PFSK-1 (cell line): Measurements from ENCODE around the gene MAST4.

Experiments
- FOXP2 ChIP-seq: optimal IDR thresholded peaks from 2 replicates; pipeline ENCODE3; 2011; ENCODE audit warnings: borderline replicate concordance, control low read depth, inconsistent platforms; ENCODE audit not compliant: insufficient read depth; ENCODE audit errors: extremely low read length, extremely low read depth
- POLR2AphosphoS5 ChIP-seq: IDR thresholded peaks from 2 replicates; pipeline ENCODE4 v1.6.1; 2012; ENCODE audit warnings: low read depth, mild to moderate bottlenecking, control low read depth, low read length, moderate library complexity
- SIN3A ChIP-seq: IDR thresholded peaks from 2 replicates; pipeline ENCODE4 v1.6.1; 2012; ENCODE audit warnings: mild to moderate bottlenecking, low read length, moderate library complexity, borderline replicate concordance; ENCODE audit not compliant: insufficient read depth
- TAF1 ChIP-seq: IDR thresholded peaks from 2 replicates; pipeline ENCODE4 v1.6.1; 2012; ENCODE audit warnings: low read length, control low read depth, borderline replicate concordance; ENCODE audit not compliant: insufficient read depth
- TF ChIP-seq, protein P1 (sequence below), 2 experiments: IDR thresholded peaks; 2 replicates each; pipeline versions ENCODE4 v1.6.1 to v1.8.0; 2011 to 2012; ENCODE audit warnings: low read depth in 2 of 2, low read length in 2 of 2, control low read depth in 1 of 2, inconsistent platforms in 1 of 2, mild to moderate bottlenecking in 1 of 2, moderate library complexity in 1 of 2; ENCODE audit not compliant: insufficient read depth in 1 of 2

Gene MAST4

DNA sequence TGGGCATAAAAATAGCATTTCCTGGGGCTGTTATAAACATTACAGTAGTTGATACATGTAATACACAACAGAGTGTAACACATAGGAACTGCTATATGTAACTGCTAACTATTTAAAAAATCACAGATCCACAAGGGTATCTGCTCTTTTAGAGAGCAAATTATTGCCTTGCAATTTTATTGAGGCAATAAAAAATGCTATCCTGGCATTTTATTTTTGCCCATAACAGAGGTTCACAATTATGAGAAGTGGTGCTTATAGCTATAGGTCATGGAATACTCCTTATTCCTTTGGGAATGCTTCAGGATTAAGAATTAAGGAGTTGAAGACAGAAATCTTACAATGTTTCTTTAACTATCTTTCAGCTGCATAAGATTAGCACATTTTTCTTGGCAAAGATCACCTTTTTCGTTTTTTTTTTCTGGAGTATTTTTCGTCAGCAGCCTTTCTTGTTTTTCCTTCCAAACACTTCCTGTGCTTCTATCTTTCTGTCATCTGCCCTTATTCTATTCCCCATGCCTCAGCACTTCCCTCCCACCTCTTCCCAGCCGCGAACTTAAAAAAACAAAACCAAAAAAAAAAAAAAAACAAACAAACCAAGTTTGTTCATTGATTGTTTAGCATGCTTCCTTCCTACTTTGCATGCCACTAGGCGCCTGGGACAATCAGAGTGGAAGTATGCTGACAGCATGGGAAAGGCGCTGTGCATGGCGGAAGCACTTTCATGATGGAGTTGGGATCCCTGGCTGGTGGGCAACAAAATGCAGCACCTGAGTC is 264.2 kb downstream of the MAST4 start:
- TF ChIP-seq FOXP2 = peak; percentile 83
- TF ChIP-seq SIN3A = peak; percentile 64; the same call in 1 of the 2 replicates
- TF ChIP-seq POLR2AphosphoS5 = 0 out of 2 replicates have a peak, but pooled peaks have one; percentile 26
- no peak for TF ChIP-seq TAF1
- TF ChIP-seq, protein P1, sequence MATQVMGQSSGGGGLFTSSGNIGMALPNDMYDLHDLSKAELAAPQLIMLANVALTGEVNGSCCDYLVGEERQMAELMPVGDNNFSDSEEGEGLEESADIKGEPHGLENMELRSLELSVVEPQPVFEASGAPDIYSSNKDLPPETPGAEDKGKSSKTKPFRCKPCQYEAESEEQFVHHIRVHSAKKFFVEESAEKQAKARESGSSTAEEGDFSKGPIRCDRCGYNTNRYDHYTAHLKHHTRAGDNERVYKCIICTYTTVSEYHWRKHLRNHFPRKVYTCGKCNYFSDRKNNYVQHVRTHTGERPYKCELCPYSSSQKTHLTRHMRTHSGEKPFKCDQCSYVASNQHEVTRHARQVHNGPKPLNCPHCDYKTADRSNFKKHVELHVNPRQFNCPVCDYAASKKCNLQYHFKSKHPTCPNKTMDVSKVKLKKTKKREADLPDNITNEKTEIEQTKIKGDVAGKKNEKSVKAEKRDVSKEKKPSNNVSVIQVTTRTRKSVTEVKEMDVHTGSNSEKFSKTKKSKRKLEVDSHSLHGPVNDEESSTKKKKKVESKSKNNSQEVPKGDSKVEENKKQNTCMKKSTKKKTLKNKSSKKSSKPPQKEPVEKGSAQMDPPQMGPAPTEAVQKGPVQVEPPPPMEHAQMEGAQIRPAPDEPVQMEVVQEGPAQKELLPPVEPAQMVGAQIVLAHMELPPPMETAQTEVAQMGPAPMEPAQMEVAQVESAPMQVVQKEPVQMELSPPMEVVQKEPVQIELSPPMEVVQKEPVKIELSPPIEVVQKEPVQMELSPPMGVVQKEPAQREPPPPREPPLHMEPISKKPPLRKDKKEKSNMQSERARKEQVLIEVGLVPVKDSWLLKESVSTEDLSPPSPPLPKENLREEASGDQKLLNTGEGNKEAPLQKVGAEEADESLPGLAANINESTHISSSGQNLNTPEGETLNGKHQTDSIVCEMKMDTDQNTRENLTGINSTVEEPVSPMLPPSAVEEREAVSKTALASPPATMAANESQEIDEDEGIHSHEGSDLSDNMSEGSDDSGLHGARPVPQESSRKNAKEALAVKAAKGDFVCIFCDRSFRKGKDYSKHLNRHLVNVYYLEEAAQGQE (IDR thresholded peaks at IDR 0.05; ENCODE audit: insufficient read depth in 1 of 2, low read depth in 2 of 2, low read length in 2 of 2) = peak in 1 of 2 experiments; percentile 48; a peak in 1 of 4 replicates

DNA sequence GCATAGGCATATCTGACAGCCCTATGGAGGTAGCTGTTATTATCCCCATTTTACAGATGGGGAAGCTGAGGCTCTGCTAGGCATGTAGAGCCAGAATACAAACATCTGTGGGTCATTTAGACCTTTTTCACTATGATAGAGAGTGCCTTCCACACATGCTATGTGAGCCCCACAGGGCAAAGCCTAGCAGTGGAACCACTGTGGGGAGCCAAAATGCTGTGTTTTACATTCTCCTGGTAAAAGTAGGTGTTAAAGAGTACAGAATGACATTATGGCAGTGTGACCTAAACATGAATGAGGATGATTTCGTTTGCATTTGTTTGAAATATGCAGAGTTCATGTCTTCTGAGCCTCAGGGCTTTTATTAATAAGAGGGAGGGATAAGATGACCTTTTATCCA is 265.2 kb downstream of the MAST4 start:
- TF ChIP-seq FOXP2 (no peak), SIN3A (no peak), POLR2AphosphoS5 (no peak), TAF1 (no peak)
- TF ChIP-seq, protein P1 (IDR thresholded peaks at IDR 0.05; ENCODE audit: insufficient read depth in 1 of 2, low read depth in 2 of 2, low read length in 2 of 2) = no peak

DNA sequence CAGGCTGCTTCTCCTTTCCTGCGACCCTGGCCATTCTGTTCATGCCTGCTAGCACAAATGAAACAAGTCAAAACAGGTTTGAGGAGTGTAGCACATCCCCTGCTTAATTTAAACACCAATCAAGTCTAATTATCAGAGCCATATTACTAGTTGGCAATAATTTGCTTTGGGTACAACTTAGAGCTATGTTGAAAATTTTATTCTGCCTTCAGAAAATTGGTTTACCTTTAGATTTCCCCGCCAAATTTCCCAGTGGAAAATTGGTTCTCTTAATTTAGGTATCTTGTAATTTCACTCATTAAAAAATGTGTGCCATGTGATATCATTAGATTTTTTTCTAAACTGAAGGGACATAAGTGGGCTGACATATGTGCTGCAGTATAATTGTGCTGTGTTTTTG is 265.8 kb downstream of the MAST4 start:
- TF ChIP-seq FOXP2 (no peak), POLR2AphosphoS5 (no peak), SIN3A (no peak), TAF1 (no peak)
- TF ChIP-seq, protein P1 (IDR thresholded peaks at IDR 0.05; ENCODE audit: insufficient read depth in 1 of 2, low read depth in 2 of 2, low read length in 2 of 2) = no peak

DNA sequence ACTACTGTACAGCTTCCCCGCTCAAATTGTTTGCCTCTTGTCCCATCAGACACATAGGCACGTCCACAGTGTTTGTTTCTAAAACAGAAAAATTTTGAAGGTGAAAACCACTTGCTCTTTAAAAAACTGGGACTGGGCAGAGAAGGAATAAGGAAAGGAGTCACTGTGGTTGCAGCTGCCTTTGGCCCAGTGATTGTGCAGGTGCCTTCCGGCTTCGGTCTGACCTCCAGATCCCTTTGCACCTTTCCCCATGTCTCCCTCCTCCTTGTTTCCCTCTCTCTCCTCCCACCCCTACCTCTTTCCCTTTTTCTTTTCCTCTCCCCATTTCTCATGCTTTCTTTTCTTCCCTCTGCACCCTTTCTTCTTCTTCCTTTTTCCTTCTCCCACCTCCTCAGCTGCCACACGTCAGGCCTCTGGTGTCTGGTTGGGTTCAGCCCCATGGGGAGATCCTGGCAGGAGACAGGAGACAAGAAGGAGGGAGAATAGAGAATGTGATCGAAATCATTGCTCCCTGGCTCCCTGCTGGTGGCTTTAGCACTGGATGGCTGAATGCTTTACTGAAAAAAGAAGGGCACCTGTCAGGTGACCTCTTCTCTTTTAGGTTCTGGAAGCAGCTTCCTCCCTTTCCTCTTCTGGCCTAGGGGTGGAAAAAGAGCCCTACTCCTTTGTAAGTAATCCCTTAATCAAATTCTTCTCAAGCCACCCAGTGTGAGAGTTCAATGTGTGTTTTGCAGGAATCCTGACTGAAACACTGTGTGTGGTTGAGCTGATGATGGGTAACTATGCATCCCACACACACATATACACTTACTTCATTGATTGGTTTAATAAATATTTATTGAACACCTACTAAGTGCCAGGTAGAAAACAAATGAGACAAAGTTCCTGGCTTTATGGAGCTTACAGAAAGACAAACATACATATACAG is 267.3 kb downstream of the MAST4 start:
- TF ChIP-seq SIN3A (no peak), FOXP2 (no peak), TAF1 (no peak), POLR2AphosphoS5 (no peak)
- TF ChIP-seq, protein P1 (IDR thresholded peaks at IDR 0.05; ENCODE audit: insufficient read depth in 1 of 2, low read depth in 2 of 2, low read length in 2 of 2) = no peak
